ENCODE results near the gene DAZAP1.

GRCh38 chr19:1471515-1472160 lies 64.3 kb downstream of the DAZAP1 start:
- TF ChIP-seq CTCF (IDR thresholded peaks at IDR 0.05) (no peak; the same call in 1 of the 2 replicates), ZFX (IDR thresholded peaks at IDR 0.05; ENCODE audit: borderline replicate concordance) (no peak)

All from 22Rv1 (cell line).